ENCODE data around the gene COL5A2. TPM values are rescaled to one million over a fixed set of nuclear protein-coding genes. Genes with fewer than 3 reads are reported as not detected.

The COL5A2 gene
- polyA plus RNA-seq, 1 donor from 2014 or later: 3.6 TPM

- Histone ChIP-seq H3K27ac (ENCODE audit: low read length) (no peak overlapping the region), H3K27me3 (ENCODE audit: insufficient read depth, low read depth, low read length) (no peaks in the 10 kb centered on the region), H3K9ac (ENCODE audit: low read length) (no peak overlapping the region), H3K4me3 (ENCODE audit: low read length) (no peak overlapping the region), H2AFZ (ENCODE audit: low read depth, low read length) (no peak overlapping the region), H4K20me1 (ENCODE audit: insufficient read depth) (no peaks in the 10 kb centered on the region), H3K9me3 (ENCODE audit: low read length) (no peaks in the 10 kb centered on the region), H3K4me2 (ENCODE audit: low read length) (no peak overlapping the region), H3K36me3 (ENCODE audit: insufficient read depth, low read length) (no peaks in the 10 kb centered on the region), H3K79me2 (replicated peaks; ENCODE audit: insufficient read depth, low read length) (no peaks in the 10 kb centered on the region), H3K9me2 (ENCODE audit: insufficient read depth, low read length) (no peaks in the 10 kb centered on the region), H3F3A (ENCODE audit: insufficient read depth, low read length, poor library complexity, severe bottlenecking) (no peaks in the 10 kb centered on the region)
- TF ChIP-seq POLR2AphosphoS5 (IDR thresholded peaks at IDR 0.05) (no peak), EZH2 (IDR thresholded peaks at IDR 0.05; ENCODE audit: borderline replicate concordance, insufficient read depth, low read length, poor library complexity, severe bottlenecking) (no peak), REST (IDR thresholded peaks at IDR 0.05; ENCODE audit: borderline replicate concordance) (no peak), MXI1 (conservative IDR thresholded peaks at IDR 0.05; ENCODE audit: poor library complexity, severe bottlenecking) (no peak), SMC3 (conservative IDR thresholded peaks at IDR 0.05; ENCODE audit: poor library complexity) (no peak), CTCF (IDR thresholded peaks at IDR 0.05; ENCODE audit: poor library complexity, severe bottlenecking) (no peak), RAD21 (conservative IDR thresholded peaks at IDR 0.05) (no peak)
Measured at GRCh38 chr2:188986839-188987238, 192.7 kb downstream of the COL5A2 start.

- TF ChIP-seq RAD21 (conservative IDR thresholded peaks at IDR 0.05) (no peak), REST (IDR thresholded peaks at IDR 0.05; ENCODE audit: borderline replicate concordance) (no peak), SMC3 (conservative IDR thresholded peaks at IDR 0.05; ENCODE audit: poor library complexity) (no peak), EP300 (conservative IDR thresholded peaks at IDR 0.05; ENCODE audit: poor library complexity, severe bottlenecking) (no peak), EZH2 (IDR thresholded peaks at IDR 0.05; ENCODE audit: borderline replicate concordance, insufficient read depth, low read length, poor library complexity, severe bottlenecking) (no peak), CTCF (IDR thresholded peaks at IDR 0.05; ENCODE audit: poor library complexity, severe bottlenecking) (no peak), POLR2AphosphoS5 (IDR thresholded peaks at IDR 0.05) (no peak), TAF1 (IDR thresholded peaks at IDR 0.05; ENCODE audit: low read depth) (no peak), MXI1 (conservative IDR thresholded peaks at IDR 0.05; ENCODE audit: poor library complexity, severe bottlenecking) (no peak)
- Histone ChIP-seq H3K79me2 (replicated peaks; ENCODE audit: insufficient read depth, low read length) (no peaks in the 10 kb centered on the region), H3K27ac (ENCODE audit: low read length) (no peak overlapping the region), H3K27me3 (ENCODE audit: insufficient read depth, low read depth, low read length) (no peaks in the 10 kb centered on the region), H3K9me2 (ENCODE audit: insufficient read depth, low read length) (no peaks in the 10 kb centered on the region), H3K4me2 (ENCODE audit: low read length) (no peak overlapping the region), H2AFZ (ENCODE audit: low read depth, low read length) (no peak overlapping the region), H3K9me3 (ENCODE audit: low read length) (no peaks in the 10 kb centered on the region), H3K4me3 (ENCODE audit: low read length) (no peak overlapping the region), H3K36me3 (ENCODE audit: insufficient read depth, low read length) (no peaks in the 10 kb centered on the region), H3F3A (ENCODE audit: insufficient read depth, low read length, poor library complexity, severe bottlenecking) (no peaks in the 10 kb centered on the region), H4K20me1 (ENCODE audit: insufficient read depth) (no peaks in the 10 kb centered on the region), H3K9ac (ENCODE audit: low read length) (no peak overlapping the region)
Measured at GRCh38 chr2:188984680-188985079, 194.9 kb downstream of the COL5A2 start.
